Hair follicle dermal papilla cell (primary cell): Measurements from ENCODE around the gene ABCA3. TPM values are rescaled to one million over a fixed set of nuclear protein-coding genes. Genes with fewer than 3 reads are reported as not detected.

ENCODE experiments used
- small RNA-seq: library from RNA; depleted of rRNA; stranded (forward); fragments of <200 nt; gene quantifications from one replicate; pipeline ENCODE3, GENCODE V24; 2012
- total RNA-seq: library from RNA; depleted of rRNA; stranded (reverse); fragments of >200 nt; gene quantifications from 2 replicates; pipeline ENCODE4 v1.2.3, GENCODE V29; 2012

Gene ABCA3
- total RNA-seq = 0.36 and 1.9 TPM in 2 replicates

GRCh38 chr16:2340564-2341455 is at the start of gene ABCA3:
Gene ABCA3, minus strand, starts transcription at chr16:2340728. Its CDS starts 14,262 bp downstream, at chr16:2326466.

DNA sequence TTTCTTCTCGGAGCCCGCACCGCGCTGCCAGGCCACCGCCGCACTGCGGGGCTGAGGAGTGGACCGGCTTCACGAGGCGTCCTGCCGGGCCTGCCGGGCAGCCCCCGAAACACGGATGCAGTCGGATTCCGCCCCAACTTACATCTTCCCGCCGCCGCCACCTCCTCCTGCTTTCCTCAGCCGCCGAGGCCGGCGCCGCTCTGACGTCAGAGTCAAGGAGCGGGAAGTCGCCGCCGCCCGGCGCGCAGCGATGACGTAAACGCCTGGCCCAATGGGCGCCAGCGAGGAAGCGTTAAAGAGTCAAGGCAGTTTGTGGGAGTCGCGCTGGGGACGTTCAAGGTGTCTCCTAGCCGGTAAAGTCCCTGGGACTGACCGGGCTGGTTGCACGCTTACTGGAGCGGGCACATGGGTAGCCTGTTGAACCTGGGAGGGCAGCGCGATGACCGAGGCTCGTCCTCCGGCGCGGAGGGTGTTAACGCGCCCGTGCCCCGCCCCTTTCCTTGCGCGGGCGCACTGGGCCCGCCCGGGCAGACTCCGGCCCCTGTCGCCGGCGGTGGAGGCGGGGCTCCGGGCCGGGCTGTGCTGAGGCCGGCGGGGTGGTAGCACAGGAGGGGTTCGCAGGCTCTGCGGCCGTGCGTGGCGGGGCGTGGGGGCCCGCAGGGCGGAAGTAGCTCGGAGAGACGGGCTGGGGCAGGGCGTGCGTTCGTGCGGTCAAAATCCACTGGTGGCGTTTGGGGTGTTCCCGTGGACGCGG is 72.4 kb downstream of the ABCA3 start, which contains the start of gene RNPS1:
RNPS1 (minus strand) TSS at position 214 of the 754 bp plus-strand sequence. CDS start 3,483 bp downstream, outside the sequence.

GRCh38 chr16:2251296-2252111 is 89.0 kb downstream of the ABCA3 start, which contains the start of gene ECI1:
Gene ECI1, minus strand, starts transcription at chr16:2251587. Its CDS starts 21 bp downstream, at chr16:2251566.

DNA sequence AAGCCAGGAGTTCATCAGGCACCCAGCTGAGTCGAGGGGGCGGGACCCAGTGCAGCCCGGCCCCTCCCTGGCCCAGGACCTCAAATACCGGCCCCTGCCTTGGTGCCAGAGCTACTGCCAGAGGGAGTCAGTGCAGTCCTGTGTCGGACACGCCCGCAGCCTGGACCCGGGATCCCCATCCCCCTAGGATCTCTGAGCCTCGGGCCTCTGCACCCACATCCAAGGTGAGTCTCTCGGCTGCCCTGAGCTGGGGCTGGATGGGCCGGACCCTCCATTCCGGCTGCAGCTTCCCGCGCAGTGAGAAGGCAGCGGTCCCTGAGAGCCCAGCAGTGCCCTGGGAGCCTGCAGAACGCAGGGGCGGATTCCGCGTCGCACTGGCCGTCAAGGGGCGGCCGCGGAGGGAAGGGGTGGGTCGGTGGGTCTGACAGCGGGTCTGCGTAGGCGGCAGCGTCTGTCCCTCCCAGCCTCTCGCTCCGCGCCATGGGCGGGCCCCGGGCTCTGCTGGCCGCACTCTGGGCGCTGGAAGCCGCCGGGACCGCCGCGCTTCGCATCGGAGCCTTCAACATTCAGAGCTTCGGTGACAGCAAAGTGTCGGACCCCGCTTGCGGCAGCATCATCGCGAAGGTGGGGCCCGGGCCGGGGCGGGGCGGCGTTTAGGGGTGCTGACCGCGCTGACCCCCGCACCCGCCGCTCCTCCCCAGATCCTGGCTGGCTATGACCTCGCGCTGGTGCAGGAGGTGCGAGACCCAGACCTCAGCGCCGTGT is 104.0 kb downstream of the ABCA3 start, which contains the start of gene DNASE1L2:
DNASE1L2 (plus strand) TSS at position 108 of the 765 bp plus-strand sequence; CDS start at position 481, 373 bp downstream.

Small RNA genes within 50 kb of the gene (small RNA-seq; reads per million reads assigned to genes)
- not detected for gene MIR3677
- gene MIR4717 = not detected

Other genes with a start within 250 kb of the ABCA3 start
- gene PKD1, start 204.8 kb downstream of the ABCA3 start, total RNA-seq = 179 and 232 TPM in 2 replicates
- gene RAB26, start 192.1 kb downstream of the ABCA3 start, total RNA-seq = 0.61 and 0.97 TPM in 2 replicates
- 60.2 and 78.9 TPM in 2 replicates for gene TRAF7, start 184.9 kb downstream of the ABCA3 start, total RNA-seq
- gene CASKIN1, start 144.1 kb downstream of the ABCA3 start, total RNA-seq = 0.12 and 0.16 TPM in 2 replicates
- 38.0 and 41.0 TPM in 2 replicates for gene MLST8, start 135.3 kb downstream of the ABCA3 start, total RNA-seq
- gene BRICD5, start 129.9 kb downstream of the ABCA3 start, total RNA-seq = 0.65 and 1.1 TPM in 2 replicates
- 9.9 and 12.4 TPM in 2 replicates for gene PGP, start 125.9 kb downstream of the ABCA3 start, total RNA-seq
- gene E4F1, start 117.1 kb downstream of the ABCA3 start, total RNA-seq = 27.2 and 33.3 TPM in 2 replicates
- gene DNASE1L2, start 104.3 kb downstream of the ABCA3 start, total RNA-seq = 0.85 and 0.97 TPM in 2 replicates
- 35.7 and 37.3 TPM in 2 replicates for gene ECI1, start 89.1 kb downstream of the ABCA3 start, total RNA-seq
- 68.7 and 69.3 TPM in 2 replicates for gene RNPS1, start 72.6 kb downstream of the ABCA3 start, total RNA-seq
- 6.0 and 6.7 TPM in 2 replicates for gene CCNF, start 88.7 kb upstream of the ABCA3 start, total RNA-seq
- gene TEDC2, start 119.4 kb upstream of the ABCA3 start, total RNA-seq = 1.1 and 1.2 TPM in 2 replicates
- 0.73 and 0.97 TPM in 2 replicates for gene NTN3, start 130.6 kb upstream of the ABCA3 start, total RNA-seq
- 28.7 and 31.0 TPM in 2 replicates for gene TBC1D24, start 134.4 kb upstream of the ABCA3 start, total RNA-seq
- gene ATP6V0C, start 173.2 kb upstream of the ABCA3 start, total RNA-seq = 14.6 and 27.6 TPM in 2 replicates
- 54.8 and 66.0 TPM in 2 replicates for gene AMDHD2, start 179.6 kb upstream of the ABCA3 start, total RNA-seq
- gene CEMP1, start 190.7 kb upstream of the ABCA3 start, total RNA-seq = not detected in 2 replicates
- gene PDPK1, start 197.3 kb upstream of the ABCA3 start, total RNA-seq = 25.7 and 32.5 TPM in 2 replicates